ENCODE data around the gene SMYD3.

- TF ChIP-seq CTCF (IDR thresholded peaks at IDR 0.05) (peak; percentile 67), POLR2AphosphoS5 (IDR thresholded peaks at IDR 0.05; ENCODE audit: low read depth, low read length) (no peak)
Observed at GRCh38 chr1:246117066-246117791, 389.9 kb downstream of the SMYD3 start.

Data from Panc1 (cell line).